ENCODE results near the gene PANX3.

The PANX3 gene

DNA sequence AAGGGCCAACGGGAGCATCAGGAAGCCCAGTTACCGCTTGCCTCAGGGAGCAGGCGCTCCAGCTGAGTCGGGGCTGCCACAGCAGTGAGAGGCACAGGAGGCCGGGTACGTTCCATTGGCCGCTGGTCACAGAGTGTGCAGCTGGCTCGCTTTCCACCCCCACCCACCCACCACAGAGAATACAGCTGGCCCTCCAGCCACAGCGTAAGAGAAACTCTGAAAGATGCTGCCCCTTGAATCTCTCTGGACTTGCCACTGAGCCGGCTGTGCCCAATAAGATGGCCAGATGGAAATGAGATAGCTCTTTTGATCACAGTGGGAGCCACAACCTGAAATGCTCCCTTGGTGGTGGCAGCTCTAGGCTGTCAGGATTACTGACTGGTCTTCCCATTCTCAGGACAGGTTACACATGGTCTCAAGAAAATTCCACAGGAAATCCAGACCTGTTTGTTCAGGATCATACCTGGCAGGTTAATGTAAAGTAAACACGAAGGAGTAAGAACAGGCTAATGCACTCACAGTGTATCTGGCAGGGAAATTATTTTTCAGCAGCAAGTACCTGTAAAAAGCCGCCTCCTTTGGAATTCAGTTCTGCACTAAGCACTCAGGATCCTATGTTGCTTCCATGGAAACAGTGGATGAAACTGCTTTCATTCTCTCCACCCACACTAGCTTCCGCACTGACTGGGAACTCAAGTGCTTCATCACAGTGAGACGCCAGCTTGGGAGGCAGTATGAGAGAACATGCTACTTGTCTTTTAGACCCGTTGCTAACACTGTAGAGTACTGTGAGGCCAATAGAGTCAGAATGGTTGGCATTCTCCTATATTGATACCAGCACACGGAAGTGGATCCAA lies 45.8 kb downstream of the PANX3 start:
- no peak for DNase-seq (ENCODE audit: low read depth in 1 of 2, low spot score in 1 of 2)

DNA sequence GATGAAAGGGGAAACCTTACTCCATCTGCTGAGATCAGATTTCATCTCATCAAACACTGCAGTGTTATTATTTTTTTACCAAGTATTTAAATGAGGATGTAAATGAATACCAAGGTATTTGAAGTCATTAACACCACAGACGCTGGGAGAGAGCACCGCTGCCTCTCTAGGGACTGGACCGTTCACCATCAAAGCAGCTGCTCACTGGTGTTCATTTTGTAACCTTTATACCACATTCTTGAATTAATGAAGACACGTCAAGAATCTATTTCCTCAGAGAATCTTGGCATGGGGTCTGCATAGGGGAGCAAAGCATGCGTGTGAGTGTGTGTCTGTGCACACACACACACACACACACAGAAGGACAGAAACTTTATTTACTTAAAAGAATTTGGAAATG lies 46.7 kb downstream of the PANX3 start:
- no peak for DNase-seq (ENCODE audit: low read depth in 1 of 2, low spot score in 1 of 2)

DNA sequence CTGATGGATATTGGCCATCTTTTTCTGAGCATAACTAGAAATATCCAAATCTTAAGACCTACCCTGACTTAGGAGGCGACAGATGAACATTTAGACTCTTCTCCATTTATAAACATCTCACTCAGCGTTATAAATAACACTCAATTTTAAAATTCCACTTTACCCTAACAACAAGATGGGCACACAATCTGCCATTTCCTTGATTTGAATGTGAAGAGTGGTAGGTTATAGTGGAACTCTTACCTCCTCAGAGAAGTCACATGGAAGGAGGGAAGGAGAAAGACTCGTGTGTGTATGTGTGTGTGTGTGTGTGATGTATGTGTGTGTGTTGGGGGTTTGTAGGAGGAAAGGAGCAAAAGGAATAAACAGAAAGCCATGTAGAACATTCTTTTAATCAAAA lies 47.3 kb downstream of the PANX3 start:
- DNase-seq (ENCODE audit: low read depth in 1 of 2, low spot score in 1 of 2): no peak

DNA sequence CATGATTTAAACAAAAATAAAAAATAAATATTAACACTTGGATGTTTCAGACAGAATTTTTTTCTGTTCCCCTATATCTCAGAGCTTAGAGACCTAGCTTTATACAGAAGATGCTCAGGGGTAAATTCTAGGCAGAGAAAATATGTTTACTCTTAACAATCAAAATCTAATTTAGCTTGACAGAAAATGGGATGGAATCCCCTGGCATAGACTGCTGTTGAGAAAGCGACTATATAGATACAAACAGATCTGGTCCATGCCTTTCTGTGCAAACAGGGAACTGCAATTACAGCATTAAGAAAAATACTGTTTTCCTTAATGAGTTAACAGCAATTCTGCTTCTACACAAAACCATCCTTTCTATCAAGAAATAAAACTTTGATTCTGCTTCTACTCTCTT lies 47.8 kb downstream of the PANX3 start:
- DNase-seq (ENCODE audit: low read depth in 1 of 2, low spot score in 1 of 2): no peak

DNA sequence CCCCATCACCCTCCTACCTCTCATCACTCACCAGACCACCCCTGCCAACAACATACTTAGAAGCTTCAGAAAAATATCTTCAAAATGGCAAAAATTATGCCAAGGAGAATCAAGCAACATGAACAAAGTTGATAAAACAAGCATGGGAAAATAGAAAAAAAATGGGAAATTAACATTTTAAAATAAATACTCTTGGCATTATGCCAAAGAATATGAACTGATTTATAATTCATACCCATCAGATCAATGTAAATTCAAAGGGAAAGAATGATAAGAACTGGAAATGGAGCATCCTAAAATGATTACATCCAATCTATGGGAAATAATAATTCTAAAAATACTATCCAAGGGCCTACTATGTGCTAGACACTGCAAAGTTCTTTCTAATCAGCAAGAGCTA lies 50.3 kb downstream of the PANX3 start:
- no peak for DNase-seq (ENCODE audit: low read depth in 1 of 2, low spot score in 1 of 2)

DNA sequence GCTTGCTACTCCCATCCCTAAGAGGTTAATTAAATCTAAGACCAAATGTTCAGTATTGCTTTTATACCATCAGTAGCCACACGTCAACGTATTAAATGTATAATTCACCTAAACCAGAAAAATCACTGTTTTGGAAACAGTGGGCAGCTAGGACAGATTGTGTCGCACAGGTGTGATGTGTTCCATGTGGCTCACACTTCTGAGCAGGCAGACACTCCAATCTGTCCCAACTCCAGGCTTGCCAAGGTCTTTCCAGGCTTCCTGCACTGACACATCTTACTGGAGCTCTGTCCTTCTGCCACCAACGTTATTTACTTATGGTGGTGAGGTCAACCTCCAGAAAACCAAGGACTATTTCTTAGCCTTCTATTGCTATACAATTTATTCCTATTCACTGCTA lies 50.9 kb downstream of the PANX3 start:
- DNase-seq (ENCODE audit: low read depth in 1 of 2, low spot score in 1 of 2): no peak

DNA sequence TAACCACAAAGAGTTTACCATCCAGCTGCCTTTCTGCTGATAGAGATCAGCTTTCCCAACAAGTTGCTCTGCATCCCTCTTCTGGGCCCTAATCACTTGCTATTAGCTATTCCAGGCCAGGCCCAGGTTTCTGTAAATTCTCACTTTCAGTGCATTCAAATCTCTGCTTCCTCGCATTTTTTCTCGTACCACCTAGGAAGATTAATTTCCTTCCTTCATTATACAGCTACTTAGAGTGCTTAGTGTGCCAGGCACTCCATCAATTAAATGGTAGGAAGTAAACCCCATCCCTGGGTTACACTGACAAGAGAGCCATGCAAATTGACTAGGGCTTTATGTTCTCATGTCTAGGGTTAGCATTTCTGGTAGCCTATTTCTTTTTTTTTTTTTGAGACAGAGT lies 52.6 kb downstream of the PANX3 start:
- no peak for DNase-seq (ENCODE audit: low read depth in 1 of 2, low spot score in 1 of 2)

DNA sequence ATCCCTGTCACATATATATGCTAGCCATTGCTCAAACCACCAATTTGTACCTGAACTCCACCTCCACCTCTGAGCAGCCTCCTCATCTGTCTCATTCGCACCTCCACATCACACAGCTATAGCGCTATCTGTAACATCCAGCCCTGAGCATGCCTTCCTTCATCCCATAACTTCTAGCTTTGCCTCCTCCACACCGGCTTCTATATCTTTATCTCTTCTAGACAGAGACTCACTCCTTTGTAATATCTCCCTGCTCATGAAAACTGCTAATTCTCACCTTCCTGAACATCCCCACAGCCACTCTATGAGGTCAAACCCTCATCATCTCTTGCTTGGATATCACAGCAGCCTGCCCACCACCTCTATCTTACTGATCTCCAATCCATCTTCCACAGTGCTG lies 56.4 kb downstream of the PANX3 start:
- DNase-seq (ENCODE audit: low read depth in 1 of 2, low spot score in 1 of 2): no peak

DNA sequence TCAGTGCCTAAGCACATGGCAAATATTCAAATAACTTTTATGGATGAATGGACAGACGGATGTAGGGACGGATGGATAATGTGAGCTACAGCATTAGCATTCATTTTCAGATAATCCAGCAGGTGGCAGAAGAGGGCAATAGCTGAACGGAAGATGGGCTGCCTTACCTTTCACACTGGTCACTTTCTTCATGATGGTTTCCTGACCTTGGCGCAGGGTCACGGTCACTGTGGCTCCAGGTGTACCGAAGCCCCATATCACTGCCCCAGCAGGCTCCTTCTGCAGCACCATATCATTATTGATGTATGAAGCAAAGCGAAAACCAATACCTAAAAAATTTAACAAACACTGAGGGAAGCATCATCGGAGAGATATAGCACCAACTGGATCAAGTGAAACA lies 58.0 kb downstream of the PANX3 start:
- no peak for DNase-seq (ENCODE audit: low read depth in 1 of 2, low spot score in 1 of 2)
